Left ventricle myocardium superior (tissue), 1 donor: Measurements from ENCODE around the gene DFFA. TPM values are rescaled to one million over a fixed set of nuclear protein-coding genes. Genes with fewer than 3 reads are reported as not detected.

Experiments used
- ATAC-seq: fragments of 200-7000 bp; cut with Tn5 transposase; one replicate; pipeline ENCODE4 v1.9.1; 2020; ENCODE audit warnings: mild to moderate bottlenecking, moderate library complexity
- DNase-seq: peaks from one replicate; pipeline ENCODE4 v3.0.0-alpha.2; 2020
- intact Hi-C: fragments of 100-400 bp; cut with micrococcal nuclease; formaldehyde crosslinking; loops from one replicate; pipeline ENCODE4 v1.11.0; 2022
- long read RNA-seq: library from polyadenylated mRNA; unstranded; transcript quantifications from one replicate; pipeline ENCODE4 v2.0.0, GENCODE V29; 2021
- total RNA-seq: library from RNA; stranded (reverse); fragmentation: NEBNext Ultra II Directional; extraction: Animal tissue kit (Norgen Biotek cat#: 25700); gene quantifications from one replicate; pipeline ENCODE4 v1.2.1, GENCODE V29; 2021
- donor health status: DM: no; HTN: yes; CAD: no; lungs with severe emphysema.

DFFA gene
- total RNA-seq, result 22.4 TPM
- long read RNA-seq, full-length matches to known transcripts, result 48 of 53 reads
- long read RNA-seq, partial matches to known transcripts, result 1 of 53 reads
- long read RNA-seq, other reads (novel, unspliced or antisense), result 4 of 53 reads

DNA sequence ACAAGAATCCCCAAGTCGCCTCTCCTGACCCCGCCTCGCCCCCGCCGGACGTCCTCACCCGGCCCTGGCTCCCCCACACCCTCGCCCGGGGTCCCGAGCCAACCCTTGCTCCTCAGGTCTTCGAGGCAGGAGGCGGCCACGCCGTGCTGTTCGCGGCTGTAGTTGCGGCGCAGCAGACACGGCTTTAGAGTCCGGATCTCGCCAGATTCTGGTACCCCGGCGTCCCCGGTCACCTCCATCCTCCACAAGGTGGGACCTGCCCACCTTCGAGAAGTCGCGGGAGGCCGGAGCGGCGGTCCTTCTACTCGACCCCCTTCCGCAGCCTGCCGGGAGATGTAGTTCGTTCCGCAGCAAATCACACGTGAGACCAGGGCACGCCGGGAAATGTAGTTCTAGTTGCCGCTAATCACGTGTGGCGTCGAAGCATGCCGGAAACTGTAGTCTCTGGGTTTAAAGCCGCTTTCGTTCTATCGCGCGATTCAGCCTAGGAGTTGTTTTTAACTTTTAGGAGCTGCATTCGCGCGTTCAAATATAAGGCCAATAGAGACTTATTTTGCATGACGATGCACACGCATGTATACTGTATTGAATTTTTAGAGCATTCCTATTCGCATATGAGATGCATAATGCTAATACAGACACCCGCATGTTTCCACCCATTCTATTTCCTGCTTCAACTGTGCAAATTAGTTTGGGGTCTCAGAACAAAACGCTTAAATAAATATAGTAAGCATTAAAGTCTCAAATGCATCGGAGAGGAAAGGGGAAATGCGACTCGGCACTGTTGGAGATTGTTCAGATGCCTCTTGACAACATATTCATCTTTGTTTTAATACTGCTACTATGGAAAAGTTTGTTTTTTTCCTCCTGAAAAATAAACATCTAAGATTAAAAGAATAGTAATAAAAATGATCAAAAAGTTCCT, at the start of gene DFFA:
TSS of gene DFFA (minus strand) at position 310 of the 925 bp plus-strand sequence. CDS start at position 239, 71 bp downstream.
- intact Hi-C loops, result no loop called here
- peak; percentile 93 for DNase-seq
- peak; percentile 85 for ATAC-seq

DNA sequence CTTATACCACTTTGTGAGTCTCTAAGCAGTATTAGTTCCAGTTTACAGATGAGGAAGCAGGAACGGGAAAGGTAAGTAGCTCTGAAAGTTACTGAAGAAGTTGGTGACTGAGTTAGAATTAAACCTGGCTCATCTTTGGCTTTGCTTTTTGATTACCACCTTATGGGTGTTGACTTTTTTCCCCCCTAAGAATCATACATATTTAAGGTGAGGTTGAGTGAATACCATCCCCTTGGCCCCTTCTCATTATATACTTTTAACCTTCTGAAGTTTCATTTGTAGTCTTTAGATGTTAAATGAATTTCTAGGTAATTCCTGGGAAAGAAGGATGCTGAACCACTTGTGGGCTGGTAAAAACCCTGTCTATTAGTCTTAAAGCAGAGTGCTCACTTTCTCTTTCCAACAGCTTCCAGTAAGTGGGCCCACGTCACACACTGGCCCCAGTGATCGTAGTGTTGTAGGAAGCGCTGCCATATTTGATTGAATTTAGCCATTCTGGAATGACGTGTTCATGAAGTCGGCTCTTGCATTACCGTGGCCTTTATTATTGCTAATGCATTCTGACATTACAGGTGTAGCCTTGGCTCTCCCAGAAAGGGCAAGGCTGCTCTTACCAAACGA, 49.3 kb upstream of the DFFA start:
- no peak for DNase-seq
- intact Hi-C loops, result no loop called here
- no peak for ATAC-seq

GRCh38 chr1:10520952-10521351, 48.6 kb upstream of the DFFA start:
- ATAC-seq (no peak), DNase-seq (no peak)
- intact Hi-C loops, result no loop called here

- no peak for ATAC-seq
- DNase-seq, result no peak
- intact Hi-C loops, result no loop called here
Measured at GRCh38 chr1:10520497-10520896, 48.2 kb upstream of the DFFA start.

GRCh38 chr1:10519016-10519417, 46.7 kb upstream of the DFFA start:
- intact Hi-C loops, result loop anchor here (10.0 kb wide), 1 partner anchor 346 kb away; no protein-coding TSS in a partner anchor
- DNase-seq (no peak), ATAC-seq (peak; percentile 73)

DNA sequence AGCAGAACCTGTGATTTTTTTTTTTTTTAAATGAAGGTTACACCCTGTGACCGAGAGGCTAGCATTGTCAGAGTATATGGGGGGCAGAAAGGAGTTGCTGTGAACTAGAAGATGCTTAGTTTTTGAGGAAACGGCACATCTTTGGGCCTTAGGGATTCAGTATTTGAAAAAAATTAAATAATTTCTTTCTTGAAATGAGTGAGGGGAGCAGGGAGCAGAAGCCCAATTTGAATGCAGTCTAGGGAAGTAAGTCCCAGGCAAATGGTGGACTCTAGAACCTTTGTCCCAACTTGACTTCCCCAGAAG, 45.3 kb upstream of the DFFA start:
- DNase-seq (no peak), ATAC-seq (no peak)
- intact Hi-C loops, result loop anchor here (10.0 kb wide), 1 partner anchor 347 kb away; no protein-coding TSS in a partner anchor

DNA sequence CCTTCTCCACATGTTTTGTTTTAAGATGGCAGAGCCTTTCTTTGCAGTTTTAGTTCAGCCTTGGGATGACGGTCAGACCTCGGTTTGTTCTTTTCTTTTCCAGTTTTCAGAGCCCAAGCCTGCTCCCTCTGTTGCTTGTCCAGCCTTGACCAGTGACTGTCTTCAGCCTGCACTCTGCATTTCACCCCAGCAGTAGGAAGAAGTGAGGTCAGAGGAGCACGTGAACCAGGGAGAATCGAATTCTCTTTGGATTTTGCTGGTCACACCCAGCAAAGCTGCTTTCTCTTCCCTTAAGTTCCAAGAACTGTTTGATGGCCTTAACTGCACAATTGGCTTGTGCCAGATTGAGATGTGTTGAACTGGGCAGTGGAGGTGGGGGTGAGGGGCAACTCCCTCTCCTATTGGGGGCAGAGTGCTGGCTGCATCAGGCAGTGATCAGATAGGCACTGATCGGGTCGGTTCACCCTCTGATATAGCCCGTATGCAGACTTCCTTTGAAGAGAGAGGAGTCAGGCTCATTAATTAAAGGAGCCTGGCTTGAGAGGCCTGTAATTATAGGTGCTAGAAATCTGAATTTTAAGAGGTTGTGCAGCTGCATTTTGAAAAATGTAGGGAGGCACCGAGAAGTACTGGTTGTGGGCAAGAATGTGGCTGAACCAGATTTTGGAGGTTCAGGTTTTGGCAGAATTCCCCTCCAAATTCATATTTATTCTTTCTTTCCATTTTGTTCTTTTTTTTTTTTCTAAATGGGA, 44.8 kb upstream of the DFFA start:
- DNase-seq (no peak), ATAC-seq (no peak)
- intact Hi-C loops, result loop anchor here (10.0 kb wide), 1 partner anchor 348 kb away; no protein-coding TSS in a partner anchor

DNA sequence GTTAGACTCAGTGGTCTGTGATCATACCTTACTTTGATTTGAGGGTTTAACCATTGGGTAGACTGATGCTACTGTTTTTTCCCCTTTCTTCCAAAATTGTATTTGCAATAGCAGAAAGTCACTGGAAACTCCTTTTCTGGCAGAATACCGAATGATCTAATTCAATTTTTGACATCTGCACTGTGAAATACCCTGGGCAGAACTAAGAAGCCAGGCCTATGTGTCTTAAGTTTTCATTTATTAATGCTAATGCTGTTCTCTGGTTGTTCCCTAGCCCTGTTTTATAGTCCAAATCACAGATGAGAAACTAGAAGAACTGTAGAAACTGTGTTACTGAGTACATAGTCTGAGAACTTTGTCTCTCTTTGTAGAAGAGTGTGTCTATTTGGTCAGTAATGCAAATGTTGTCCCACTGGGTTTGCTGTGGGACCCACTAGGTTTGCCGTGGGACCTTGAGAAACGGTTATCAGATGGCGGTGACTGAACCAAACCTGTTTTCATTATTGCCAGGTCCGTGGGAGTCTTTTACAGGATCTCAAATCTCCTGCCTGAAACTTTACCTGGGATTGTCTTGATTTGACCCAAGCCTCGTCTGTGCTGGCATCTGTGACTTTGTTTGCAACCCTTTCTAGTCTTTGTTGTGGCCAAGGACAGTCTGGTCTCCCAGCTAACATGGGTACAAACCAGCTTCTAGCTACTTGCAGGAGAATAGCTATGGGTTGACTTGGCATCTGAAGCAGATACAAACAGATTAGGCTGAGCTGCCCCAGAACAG, 43.8 kb upstream of the DFFA start:
- intact Hi-C loops, result loop anchor here (10.0 kb wide), 1 partner anchor 349 kb away; no protein-coding TSS in a partner anchor
- no peak for ATAC-seq
- DNase-seq, result no peak

GRCh38 chr1:10515301-10515975, 43.1 kb upstream of the DFFA start:
- DNase-seq (no peak), ATAC-seq (no peak)
- intact Hi-C loops, result loop anchor here (10.0 kb wide), 1 partner anchor 349 kb away; no protein-coding TSS in a partner anchor

DNA sequence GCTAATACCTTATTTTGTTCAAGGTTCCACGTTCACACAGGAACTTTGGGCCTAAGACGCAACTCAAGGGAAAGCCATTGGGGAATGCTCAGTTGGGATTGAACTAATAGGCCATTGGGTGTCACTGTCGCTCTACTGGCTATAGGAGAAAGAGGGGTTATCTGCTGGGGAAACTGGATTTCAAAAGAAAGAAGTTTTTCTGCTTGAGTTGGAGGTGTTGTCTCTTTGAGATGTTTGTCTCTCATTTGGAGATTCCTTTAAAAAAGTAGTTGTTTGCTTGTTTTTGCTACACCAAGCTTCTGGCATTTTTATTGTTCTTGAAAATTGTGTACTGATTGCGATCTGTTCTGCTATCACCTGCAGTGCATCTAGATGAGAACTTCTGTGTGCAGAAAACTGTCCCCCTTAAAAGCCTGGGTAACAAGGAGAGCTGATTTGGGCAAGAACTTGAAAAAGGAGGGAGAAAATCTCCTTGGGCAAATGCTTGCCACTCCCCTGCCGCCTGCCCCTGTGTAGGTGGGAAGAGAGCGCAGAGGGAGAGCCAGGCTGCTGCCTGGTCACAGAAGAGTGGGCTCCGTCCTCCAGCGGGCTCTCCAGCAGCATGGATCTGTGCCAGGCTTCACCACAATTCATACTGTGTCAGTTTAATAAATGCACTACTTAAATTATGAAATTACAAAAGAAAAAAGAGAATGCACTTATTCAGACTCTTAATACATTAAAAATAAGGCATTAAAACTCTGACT, 42.3 kb upstream of the DFFA start:
- ATAC-seq, result peak; percentile 51
- intact Hi-C loops, result loop anchor here (10.0 kb wide), 1 partner anchor 350 kb away; no protein-coding TSS in a partner anchor
- DNase-seq, result no peak

GRCh38 chr1:10513199-10513598, 40.9 kb upstream of the DFFA start:
- intact Hi-C loops, result loop anchor here (10.0 kb wide), 1 partner anchor 352 kb away; no protein-coding TSS in a partner anchor
- no peak for ATAC-seq
- no peak for DNase-seq

- no peak for ATAC-seq
- DNase-seq, result no peak
- intact Hi-C loops, result loop anchor here (10.0 kb wide), 1 partner anchor 353 kb away; no protein-coding TSS in a partner anchor
Measured at GRCh38 chr1:10511494-10511885, 39.2 kb upstream of the DFFA start.

DNA sequence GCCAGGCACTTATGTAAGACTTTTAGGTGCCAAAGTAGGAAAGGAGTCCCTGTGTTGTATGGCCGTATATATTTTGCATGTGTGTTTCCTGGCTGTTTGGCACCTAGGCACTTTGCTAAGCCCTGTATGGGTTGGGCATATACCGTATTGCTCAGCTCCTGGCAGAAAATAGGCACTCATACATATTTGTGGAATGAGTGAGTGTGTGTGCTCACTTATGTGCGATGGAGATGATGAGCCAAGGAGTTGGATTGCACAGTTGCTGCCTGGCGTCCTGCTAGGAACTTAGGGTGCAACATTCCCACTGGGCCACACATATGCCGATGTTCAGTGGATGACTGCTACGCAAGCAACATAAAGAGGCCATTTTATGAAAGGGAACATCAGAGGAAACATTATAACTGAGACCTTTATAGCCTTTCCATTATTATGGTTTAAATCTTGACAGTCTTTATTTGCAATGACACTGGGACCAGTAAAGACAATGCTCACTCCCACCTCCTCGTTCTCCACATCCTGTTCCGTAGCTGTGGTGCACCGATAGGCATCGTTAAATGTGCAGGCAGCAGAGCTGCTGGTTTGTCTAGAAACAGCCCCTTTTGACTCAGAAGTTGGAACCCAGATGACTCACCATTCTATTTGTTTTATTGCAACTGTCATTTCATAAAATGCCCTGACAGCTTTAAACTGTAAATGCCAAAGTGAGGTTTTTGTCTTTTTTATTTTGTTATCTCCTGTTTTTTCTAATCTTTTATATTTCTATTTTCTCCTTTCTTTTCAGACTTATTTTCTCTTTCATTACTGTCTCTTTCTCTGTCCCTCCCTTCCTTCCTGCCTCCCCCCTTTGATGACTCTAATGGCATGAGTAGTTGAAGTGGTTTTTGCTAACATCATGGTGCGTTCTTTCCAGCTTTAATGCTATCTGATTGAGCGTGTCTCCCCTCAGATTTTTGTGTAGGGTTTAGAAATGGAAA, 38.5 kb upstream of the DFFA start:
- no peak for DNase-seq
- ATAC-seq, result peak; percentile 28
- intact Hi-C loops, result loop anchor here (10.0 kb wide), 1 partner anchor 354 kb away; no protein-coding TSS in a partner anchor

DNA sequence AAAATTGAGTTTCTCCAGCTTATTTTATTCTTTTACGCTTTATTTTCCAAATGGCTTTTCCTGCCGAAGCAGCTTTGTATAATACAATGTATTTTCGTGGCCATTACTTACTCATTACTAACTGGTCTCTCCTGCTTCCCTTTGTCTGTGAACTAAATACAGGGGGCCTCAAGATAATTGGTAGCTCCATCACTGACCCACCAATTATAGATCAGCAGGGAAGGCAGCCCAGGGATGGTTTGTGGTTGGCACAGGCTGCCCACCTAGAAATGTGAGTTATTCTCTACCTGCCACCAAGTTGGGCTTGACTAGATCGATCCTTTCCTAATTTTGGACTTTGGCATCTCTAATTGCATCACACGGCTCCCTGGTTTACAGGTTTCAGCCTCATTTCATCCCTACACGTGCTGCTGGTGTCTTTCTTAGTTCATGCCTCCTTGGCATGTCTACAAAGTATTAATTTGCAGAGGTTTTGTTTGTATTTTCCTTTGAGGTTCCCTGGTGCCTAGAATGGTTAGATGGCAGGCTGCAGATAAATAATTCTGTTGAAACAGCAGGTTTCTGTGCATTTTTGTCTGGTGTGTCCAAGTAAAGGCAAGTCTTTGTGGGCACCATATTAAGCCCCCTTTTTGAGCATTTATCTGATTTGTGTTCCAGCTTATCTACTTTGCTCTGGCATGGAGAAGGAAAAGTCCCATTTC, 37.6 kb upstream of the DFFA start:
- ATAC-seq (no peak), DNase-seq (no peak)
- intact Hi-C loops, result loop anchor here (10.0 kb wide), 1 partner anchor 355 kb away; no protein-coding TSS in a partner anchor

DNA sequence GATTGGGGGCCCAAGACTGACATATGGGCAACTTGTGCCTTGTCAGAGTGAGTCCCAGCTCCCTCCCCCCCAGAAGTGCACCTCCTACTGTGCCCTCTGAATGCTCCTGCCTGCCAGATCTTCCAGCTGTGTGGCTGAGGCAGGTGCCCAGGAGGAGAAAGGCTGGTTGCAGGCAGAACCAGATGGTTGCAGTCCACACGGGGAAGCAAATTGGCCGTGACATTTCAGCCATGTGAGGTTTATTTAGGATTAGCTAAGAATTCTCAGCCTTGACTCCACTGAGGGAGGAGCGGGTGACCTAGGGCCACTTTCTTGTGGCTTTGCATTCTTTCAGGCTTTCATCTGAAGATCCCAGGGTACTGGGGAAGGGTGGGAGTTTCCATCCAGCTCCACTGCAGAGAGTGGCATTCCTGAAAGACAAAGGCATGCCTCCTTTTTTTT, 36.2 kb upstream of the DFFA start:
- DNase-seq (no peak), ATAC-seq (no peak)
- intact Hi-C loops, result no loop called here
